Prostate gland (tissue), 2 donors: ENCODE measurements around the gene ARHGAP24. TPM values are rescaled to one million over a fixed set of nuclear protein-coding genes. Genes with fewer than 3 reads are reported as not detected.

Experiments
- DNase-seq: peaks from one replicate; pipeline ENCODE4 v3.0.0-alpha.2; 2019; ENCODE audit warnings: low spot score
- H3K27ac ChIP-seq, 2 donors: fragments of 200-600 bp; sonication (generic); 2 replicates each; pipeline ENCODE4 v1.5.1; 2017 to 2019
- H3K27me3 ChIP-seq: fragments of 200-600 bp; sonication (generic); replicated peaks from 2 replicates; pipeline ENCODE4 v1.5.1; 2019; ENCODE audit not compliant: insufficient read depth
- H3K36me3 ChIP-seq, 2 donors: fragments of 200-600 bp; sonication (generic); 1 replicate in 1 of 2; 2 replicates in 1 of 2; pipeline versions ENCODE4 v1.5.1 to v1.8.1; 2017 to 2019
- H3K4me1 ChIP-seq: fragments of 200-600 bp; sonication (generic); replicated peaks from 2 replicates; pipeline ENCODE4 v1.5.1; 2019
- H3K4me3 ChIP-seq, 2 donors: fragments of 200-600 bp; sonication (generic); 2 replicates each; pipeline ENCODE4 v1.5.1; 2017 to 2019
- H3K9me3 ChIP-seq: fragments of 200-600 bp; sonication (generic); 2 replicates; pipeline ENCODE4 v1.5.1; 2017
- CTCF ChIP-seq, 4 experiments: fragments of 200-600 bp in 2 of 4; fragments of 450-650 bp in 2 of 4; sonication (generic) in 2 of 4; IDR thresholded peaks; 1 replicate in 3 of 4; 2 replicates in 1 of 4; pipeline ENCODE4 v1.5.1; 2016 to 2019; ENCODE audit warnings: antibody characterized with exemption in 4 of 4, mild to moderate bottlenecking in 2 of 4, moderate library complexity in 2 of 4
- POLR2A ChIP-seq: fragments of 450-650 bp; IDR thresholded peaks from one replicate; pipeline ENCODE4 v1.6.1; 2016; ENCODE audit warnings: antibody characterized with exemption, mild to moderate bottlenecking
- POLR2AphosphoS5 ChIP-seq: sonication (generic); formaldehyde crosslinking; IDR thresholded peaks from one replicate; pipeline ENCODE4 v1.6.1; 2017; ENCODE audit warnings: antibody characterized with exemption
- WGBS: methylation state at CpG from one replicate; pipeline ENCODE4 v1.1.5; 2018; 5-methylcytosine and 5-hydroxymethylcytosine counted together
- intact Hi-C: fragments of 100-400 bp; cut with DNase I; formaldehyde crosslinking; loops from one replicate; pipeline ENCODE4 v1.14.2; 2022
- total RNA-seq, 2 donors: library from RNA; depleted of rRNA; stranded (reverse); fragments of >200 nt; gene quantifications; one replicate each; pipeline ENCODE4 v1.1.0, GENCODE V29; 2016

ARHGAP24 gene
- total RNA-seq, 2 donors from 2014 or later = 6.7 to 7.4 TPM

DNA sequence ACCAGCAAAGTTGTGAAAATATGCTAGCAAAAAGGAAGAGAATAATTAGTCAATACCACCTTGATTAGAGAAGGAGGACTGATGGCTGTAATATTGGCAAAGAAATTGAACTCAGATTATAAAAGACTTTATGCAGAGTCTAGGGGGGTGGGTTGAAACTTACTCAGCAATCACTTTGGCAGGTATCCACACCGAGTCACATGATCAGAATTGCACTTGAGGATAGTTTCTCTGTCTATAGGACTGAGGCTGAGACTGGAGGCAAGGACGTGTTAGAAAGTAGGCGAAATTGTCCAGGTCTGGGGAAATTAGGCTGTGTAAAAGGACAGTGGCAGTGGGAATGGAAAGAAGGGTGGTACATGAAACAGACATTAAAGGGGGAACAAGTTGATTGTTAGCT lies 284.4 kb downstream of the ARHGAP24 start:
- Histone ChIP-seq H3K27ac (no peak overlapping the region), H3K4me1 (no peaks in the 10 kb centered on the region), H3K9me3 (no peaks in the 10 kb centered on the region), H3K36me3 (no peaks in the 10 kb centered on the region), H3K4me3 (no peak overlapping the region), H3K27me3 (no peaks in the 10 kb centered on the region)
- TF ChIP-seq POLR2AphosphoS5 (no peak), POLR2A (no peak), CTCF (IDR thresholded peaks at IDR 0.05) (no peak)
- DNase-seq = no peak
- intact Hi-C loops = loop anchor here (5.0 kb wide), 1 partner anchor 208 kb away; no protein-coding TSS in a partner anchor
- 97% methylated on average over 3 of the region's 3 CpGs for WGBS

DNA sequence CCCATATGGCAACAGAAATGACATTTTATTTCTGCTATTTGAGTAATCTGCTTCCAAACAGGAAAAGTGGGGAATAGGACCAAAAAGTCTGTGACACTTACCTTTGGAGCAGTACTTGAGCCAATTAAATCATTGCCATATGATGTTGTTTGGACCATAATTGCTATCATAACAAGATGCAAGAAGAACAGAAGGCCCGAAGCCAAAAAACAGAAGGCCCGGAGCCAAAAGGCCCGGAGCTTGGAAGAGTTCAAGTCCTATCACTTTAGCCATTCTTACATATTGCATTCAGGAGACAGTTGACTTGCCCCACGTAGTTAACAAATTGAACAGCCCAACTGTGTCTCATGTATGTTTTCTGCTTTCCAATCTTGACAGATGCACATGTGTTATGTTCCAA lies 285.6 kb downstream of the ARHGAP24 start:
- intact Hi-C loops = no loop called here
- no peak for DNase-seq
- 65% methylated on average over 4 of the region's 4 CpGs for WGBS

DNA sequence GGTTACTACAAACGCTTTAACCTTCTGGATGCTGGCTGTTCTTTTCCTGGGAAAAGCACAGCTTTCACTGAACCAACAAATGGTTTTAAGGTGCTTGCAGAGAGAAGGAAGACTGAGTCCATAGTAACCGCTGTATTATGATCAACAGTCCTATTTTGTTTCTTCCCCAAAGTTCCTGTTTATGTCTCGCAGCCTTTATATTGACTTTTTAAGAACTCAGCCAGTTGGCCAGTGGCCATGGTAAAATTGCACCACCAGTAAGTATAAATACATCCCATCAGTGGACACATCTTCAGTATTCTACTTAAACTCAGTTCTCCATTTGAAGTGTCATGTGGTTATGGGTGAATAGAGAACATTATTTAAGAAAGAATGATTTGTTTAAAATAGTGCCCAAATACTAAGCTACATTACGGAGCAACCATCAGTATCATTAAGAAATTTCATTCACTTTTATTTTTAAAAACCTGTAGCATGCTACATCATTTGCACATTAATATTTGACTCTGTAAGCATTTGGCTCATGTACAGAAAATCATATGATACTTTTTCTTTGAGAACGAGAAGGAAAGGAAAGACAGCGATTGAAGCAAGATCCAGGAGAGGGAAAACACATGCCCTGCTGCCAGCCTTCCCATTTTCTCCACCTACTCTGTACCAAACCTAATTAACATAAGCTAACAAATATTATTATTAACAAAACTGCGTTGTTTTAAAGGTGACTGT lies 287.0 kb downstream of the ARHGAP24 start:
- no peak overlapping the region for H3K4me3 ChIP-seq
- intact Hi-C loops = no loop called here
- no peak for TF ChIP-seq POLR2AphosphoS5
- TF ChIP-seq CTCF (IDR thresholded peaks at IDR 0.05) = no peak
- TF ChIP-seq POLR2A = no peak
- H3K27ac ChIP-seq = no peak overlapping the region
- H3K9me3 ChIP-seq = no peaks in the 10 kb centered on the region
- 36% methylated on average over 7 of the region's 7 CpGs for WGBS
- no peaks in the 10 kb centered on the region for H3K36me3 ChIP-seq
- DNase-seq = no peak
- no peaks in the 10 kb centered on the region for H3K27me3 ChIP-seq
- no peaks in the 10 kb centered on the region for H3K4me1 ChIP-seq

More for the DNA sequence above, 285.6 kb downstream of the ARHGAP24 start:
- no peaks in the 10 kb centered on the region for H3K27me3 ChIP-seq
- H3K27ac ChIP-seq = no peak overlapping the region
- H3K9me3 ChIP-seq = no peaks in the 10 kb centered on the region
- H3K4me1 ChIP-seq = no peaks in the 10 kb centered on the region
- H3K4me3 ChIP-seq = no peak overlapping the region
- no peak for TF ChIP-seq POLR2A
- no peak for TF ChIP-seq POLR2AphosphoS5
- TF ChIP-seq CTCF (IDR thresholded peaks at IDR 0.05) = no peak
- H3K36me3 ChIP-seq = no peaks in the 10 kb centered on the region

- H3K27ac ChIP-seq = no peak overlapping the region
- no peak overlapping the region for H3K4me3 ChIP-seq
- no peaks in the 10 kb centered on the region for H3K4me1 ChIP-seq
- no peak for DNase-seq
- intact Hi-C loops = no loop called here
- TF ChIP-seq POLR2A (no peak), POLR2AphosphoS5 (no peak), CTCF (IDR thresholded peaks at IDR 0.05) (no peak)
- no peaks in the 10 kb centered on the region for H3K27me3 ChIP-seq
- 62% methylated on average over 2 of the region's 2 CpGs for WGBS
- no peaks in the 10 kb centered on the region for H3K36me3 ChIP-seq
- no peaks in the 10 kb centered on the region for H3K9me3 ChIP-seq
These were observed 287.6 kb downstream of the ARHGAP24 start for GRCh38 chr4:85762529-85762871.

DNA sequence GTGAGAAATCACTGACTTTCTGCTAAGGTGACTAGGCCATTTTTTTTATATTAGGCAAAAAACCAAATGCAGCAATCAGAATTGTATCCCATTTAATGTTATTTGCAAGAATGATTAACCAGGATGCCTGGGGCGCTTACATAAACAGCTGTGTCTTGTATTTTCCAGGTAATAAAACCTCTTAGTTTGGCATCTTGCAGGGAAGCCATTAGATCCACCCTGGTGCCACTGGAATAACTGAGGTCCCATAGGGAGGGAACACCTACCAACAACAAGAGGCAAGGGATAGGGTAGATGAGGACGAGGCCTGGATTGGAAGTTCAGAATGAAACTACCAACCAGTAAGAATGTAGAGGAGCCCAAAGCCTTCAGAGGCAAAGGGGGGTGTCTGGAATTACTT lies 288.3 kb downstream of the ARHGAP24 start:
- no peak for DNase-seq
- intact Hi-C loops = no loop called here
- WGBS = 42% methylated on average over 2 of the region's 2 CpGs
- TF ChIP-seq POLR2A (no peak), CTCF (IDR thresholded peaks at IDR 0.05) (no peak), POLR2AphosphoS5 (no peak)
- no peaks in the 10 kb centered on the region for H3K4me1 ChIP-seq
- no peaks in the 10 kb centered on the region for H3K27me3 ChIP-seq
- no peak overlapping the region for H3K27ac ChIP-seq
- no peaks in the 10 kb centered on the region for H3K9me3 ChIP-seq
- no peaks in the 10 kb centered on the region for H3K36me3 ChIP-seq
- H3K4me3 ChIP-seq = no peak overlapping the region
